Fibroblast of villous mesenchyme (primary cell): ENCODE data around the gene PKN2. TPM values are rescaled to one million over a fixed set of nuclear protein-coding genes. Genes with fewer than 3 reads are reported as not detected.
A peak's percentile ranks its signal among the peaks of the same experiment; 100 is the strongest.

Source experiments
- DNase-seq: peaks from one replicate; pipeline ENCODE4 v3.0.0-alpha.2; 2010; ENCODE audit warnings: low read depth
- H3K4me3 ChIP-seq: 2 replicates; pipeline ENCODE4 v1.5.1; 2011; ENCODE audit warnings: low read depth, mild to moderate bottlenecking, low read length
- CTCF ChIP-seq: IDR thresholded peaks from 2 replicates; pipeline ENCODE4 v1.5.1; 2012; ENCODE audit warnings: low read depth, mild to moderate bottlenecking, low read length; ENCODE audit not compliant: insufficient read depth
- total RNA-seq: library from RNA; depleted of rRNA; stranded (reverse); fragments of >200 nt; gene quantifications from 2 replicates; pipeline ENCODE4 v1.2.3, GENCODE V29; 2012

Gene PKN2
- total RNA-seq, 1 donor, result 56.1 TPM

DNA sequence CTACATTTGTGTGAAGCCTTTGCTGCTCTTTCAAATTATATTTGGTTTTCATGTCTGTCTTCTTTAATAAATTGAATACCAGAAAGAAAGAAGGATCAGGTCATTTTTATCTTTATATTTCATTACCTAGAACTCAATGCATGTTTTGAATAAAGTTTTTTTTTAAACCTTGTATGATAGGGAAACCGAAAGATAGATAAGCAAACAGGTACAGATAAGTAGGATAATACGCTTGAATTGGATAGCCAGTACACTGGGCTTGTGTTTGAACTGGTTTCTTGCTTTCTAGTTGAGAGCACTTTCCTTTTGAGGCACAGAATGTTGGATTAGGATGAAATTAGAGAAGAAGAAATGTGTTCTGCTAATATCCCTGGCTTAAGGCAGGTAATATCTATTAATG lies 46.9 kb downstream of the PKN2 start:
- DNase-seq, result no peak
- no peak for TF ChIP-seq CTCF
- peak overlapping the region; percentile 19 for H3K4me3 ChIP-seq

DNA sequence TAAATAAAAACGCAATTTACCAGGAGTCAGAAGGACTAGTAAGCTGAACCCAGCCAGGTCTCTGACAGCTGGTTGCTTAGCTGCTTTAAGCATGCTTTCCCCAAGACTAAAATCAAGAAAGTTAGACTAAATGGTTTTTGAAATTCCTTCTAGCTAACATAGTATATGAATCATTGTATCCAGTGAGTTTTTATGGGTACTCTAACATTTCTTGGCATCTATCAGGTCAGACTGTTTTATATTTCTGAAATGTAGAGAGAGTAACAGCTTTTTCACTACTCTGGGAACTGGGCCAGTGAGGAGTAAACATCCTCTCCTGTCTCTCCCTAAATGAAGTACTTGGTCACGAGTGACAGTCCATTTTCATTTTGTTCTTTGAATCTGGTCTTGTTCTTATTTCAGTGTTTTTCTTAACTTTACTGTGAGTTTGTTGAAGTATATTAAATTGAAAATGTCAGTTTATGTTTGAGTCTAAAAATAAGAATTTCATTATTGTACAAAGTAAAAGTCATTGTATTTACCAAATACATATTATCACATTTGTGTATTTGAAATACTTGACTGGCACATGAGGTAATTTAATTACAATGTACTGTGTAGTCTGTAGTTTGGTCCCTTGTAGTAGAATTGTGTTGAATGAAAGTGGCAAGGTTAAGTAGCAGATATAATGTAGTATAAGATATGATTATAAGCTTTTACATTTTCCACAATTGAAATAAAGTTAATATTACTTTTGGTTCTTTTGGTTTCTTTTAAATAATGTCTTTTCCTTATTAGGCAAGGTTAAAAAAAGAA lies 47.6 kb downstream of the PKN2 start:
- TF ChIP-seq CTCF, result no peak
- DNase-seq, result peak; percentile 96
- H3K4me3 ChIP-seq, result peak overlapping the region; percentile 19

DNA sequence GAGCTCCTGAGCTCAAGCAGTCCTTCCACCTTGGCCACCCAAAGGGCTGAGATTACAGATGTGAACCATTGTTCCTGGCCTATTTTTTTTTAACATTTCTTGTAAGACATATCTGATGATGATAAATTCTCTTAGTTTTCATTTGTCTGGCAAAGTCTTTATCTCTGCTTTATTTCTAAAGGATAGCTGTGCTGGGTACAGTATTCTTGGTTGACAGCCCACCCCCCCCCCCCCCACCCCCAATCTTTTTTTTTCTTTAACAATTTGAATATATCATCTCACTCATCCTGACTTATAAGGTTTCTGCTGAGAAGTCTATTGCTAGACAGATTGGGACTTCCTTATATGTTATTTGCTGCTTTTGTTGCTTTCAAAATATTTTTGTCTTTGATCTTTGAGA lies 51.3 kb downstream of the PKN2 start:
- no peak for TF ChIP-seq CTCF
- H3K4me3 ChIP-seq, result no peak overlapping the region
- DNase-seq, result no peak

DNA sequence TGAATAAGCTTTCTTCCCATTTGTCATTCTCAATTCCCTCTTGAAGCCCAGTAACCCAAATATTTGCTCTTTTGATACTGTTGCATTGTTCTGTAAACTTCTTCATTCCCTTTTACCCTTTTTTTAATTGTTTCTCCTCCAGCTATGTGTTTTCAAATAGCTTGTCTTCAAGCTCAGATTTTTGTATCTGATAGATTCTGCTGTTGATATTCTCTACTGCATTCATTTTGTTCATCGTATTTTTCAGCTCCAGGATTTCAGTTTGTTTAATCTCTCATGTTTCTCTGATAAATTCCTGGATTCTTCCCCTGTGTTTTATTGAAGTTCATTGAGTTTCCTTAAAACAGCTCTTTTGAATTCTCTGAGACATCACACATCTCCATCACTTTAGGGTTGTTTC lies 51.8 kb downstream of the PKN2 start:
- TF ChIP-seq CTCF, result no peak
- DNase-seq, result no peak
- H3K4me3 ChIP-seq, result no peak overlapping the region

DNA sequence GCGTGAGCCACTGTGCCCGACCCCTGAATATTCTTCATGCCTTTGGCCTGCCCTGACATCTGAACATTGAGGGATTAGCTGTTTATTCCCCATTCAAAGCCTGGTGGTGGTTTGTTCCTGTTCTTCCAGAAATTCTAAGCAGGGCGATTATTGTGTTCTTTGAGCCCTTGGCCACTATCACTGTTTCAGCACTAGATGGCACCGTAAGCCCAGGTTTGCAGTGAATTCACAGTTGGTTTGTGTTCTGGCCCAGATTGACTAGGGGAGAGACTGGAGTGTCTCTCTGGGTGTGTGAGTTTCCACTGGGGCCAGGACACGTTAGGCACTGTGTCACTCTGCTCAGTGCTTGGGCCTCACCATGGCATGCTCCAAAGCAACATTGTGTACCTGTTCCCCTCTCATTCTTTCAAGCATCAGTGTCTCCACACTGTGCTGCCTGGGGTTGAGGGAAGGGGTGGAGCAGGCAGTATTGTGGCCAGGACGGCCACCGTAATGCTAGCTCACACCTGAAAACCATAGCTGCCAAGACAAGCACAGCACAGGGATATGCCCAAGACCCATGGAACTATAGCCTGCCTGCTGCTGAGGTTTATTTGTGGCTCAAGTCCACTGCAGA lies 52.7 kb downstream of the PKN2 start:
- DNase-seq, result peak; percentile 54
- TF ChIP-seq CTCF, result peak; percentile 86
- no peak overlapping the region for H3K4me3 ChIP-seq

- TF ChIP-seq CTCF, result no peak
Measured at GRCh38 chr1:88737338-88737927, 53.4 kb downstream of the PKN2 start.

More at GRCh38 chr1:88737338-88737927, 53.4 kb downstream of the PKN2 start:
- H3K4me3 ChIP-seq, result no peak overlapping the region
- no peak for DNase-seq
